ENCODE results near the gene KIRREL1.

Gene KIRREL1

GRCh38 chr1:157985473-157985872 is 8.0 kb upstream of the KIRREL1 start:
- FAIRE-seq: no peak

GRCh38 chr1:157988002-157988401 is 5.4 kb upstream of the KIRREL1 start:
- no peak for FAIRE-seq
- no peak for TF ChIP-seq CTCF (IDR thresholded peaks at IDR 0.05; ENCODE audit: insufficient read depth, missing control alignments)
- DNase-seq (ENCODE audit: insufficient read length, low spot score): no peak

More at GRCh38 chr1:157985473-157985872, 8.0 kb upstream of the KIRREL1 start:
- no peak for TF ChIP-seq CTCF (IDR thresholded peaks at IDR 0.05; ENCODE audit: insufficient read depth, missing control alignments)
- no peak for DNase-seq (ENCODE audit: insufficient read length, low spot score)

- no peak for FAIRE-seq
- TF ChIP-seq CTCF (IDR thresholded peaks at IDR 0.05; ENCODE audit: insufficient read depth, missing control alignments): peak; percentile 100
- peak; percentile 52 for DNase-seq (ENCODE audit: insufficient read length, low spot score)
These were observed 1.2 kb upstream of the KIRREL1 start for GRCh38 chr1:157992031-157992832.

- FAIRE-seq (no peak), DNase-seq (ENCODE audit: insufficient read length, low spot score) (no peak)
These were observed 655 bp upstream of the KIRREL1 start for GRCh38 chr1:157992833-157993146.

GRCh38 chr1:157993918-157994605 is 617 bp downstream of the KIRREL1 start:
- DNase-seq (ENCODE audit: insufficient read length, low spot score) (no peak), FAIRE-seq (no peak)
- TF ChIP-seq CTCF (IDR thresholded peaks at IDR 0.05; ENCODE audit: insufficient read depth, missing control alignments): peak; percentile 26

More at GRCh38 chr1:157992833-157993146, 655 bp upstream of the KIRREL1 start:
- no peak for TF ChIP-seq CTCF (IDR thresholded peaks at IDR 0.05; ENCODE audit: insufficient read depth, missing control alignments)

GRCh38 chr1:157994704-157995582 is 1.5 kb downstream of the KIRREL1 start:
- DNase-seq (ENCODE audit: insufficient read length, low spot score): no peak
- no peak for TF ChIP-seq CTCF (IDR thresholded peaks at IDR 0.05; ENCODE audit: insufficient read depth, missing control alignments)
- no peak for FAIRE-seq
